ENCODE measurements around the gene GPR89B. TPM values are rescaled to one million over a fixed set of nuclear protein-coding genes. Genes with fewer than 3 reads are reported as not detected.
"Not testable (repeated sequence)": the region's sequence is repeated elsewhere in the genome, so short reads cannot be mapped to it uniquely, and the experiment has no call there.

Gene GPR89B
- total and polyA plus RNA-seq, 7 donors, result 0.60 to 26.3 (median 9.9) TPM

GRCh38 chr1:147913362-147913942, 14.8 kb upstream of the GPR89B start:
- no peak for DNase-seq

GRCh38 chr1:147919896-147920295, 8.3 kb upstream of the GPR89B start:
- H3K9me3 ChIP-seq, result no peaks in the 10 kb centered on the region
- TF ChIP-seq CTCF (IDR thresholded peaks at IDR 0.05) (no peak), POLR2A (IDR thresholded peaks at IDR 0.05) (no peak), POLR2AphosphoS5 (IDR thresholded peaks at IDR 0.05) (no peak), EP300 (IDR thresholded peaks at IDR 0.05) (no peak)
- no peaks in the 10 kb centered on the region for H3K4me1 ChIP-seq
- no peak for DNase-seq
- no peaks in the 10 kb centered on the region for H3K36me3 ChIP-seq
- intact Hi-C loops (cut with DNase I), result no loop called here
- H3K27me3 ChIP-seq, result no peaks in the 10 kb centered on the region
- H3K4me3 ChIP-seq, result no peak overlapping the region
- no peak overlapping the region for H3K27ac ChIP-seq
- WGBS, 2 donors, result 93 to 94% methylated on average over 6 of the region's 6 CpGs

More at GRCh38 chr1:147913362-147913942, 14.8 kb upstream of the GPR89B start:
- intact Hi-C loops (cut with DNase I), result no loop called here
- no peaks in the 10 kb centered on the region for H3K36me3 ChIP-seq
- no peaks in the 10 kb centered on the region for H3K9me3 ChIP-seq
- H3K27ac ChIP-seq, result no peak overlapping the region
- H3K4me1 ChIP-seq, result no peaks in the 10 kb centered on the region
- WGBS, 2 donors, result 92 to 93% methylated on average over 7 of the region's 7 CpGs
- TF ChIP-seq CTCF (IDR thresholded peaks at IDR 0.05), result no peak
- TF ChIP-seq POLR2AphosphoS5 (IDR thresholded peaks at IDR 0.05), result no peak
- TF ChIP-seq EP300 (IDR thresholded peaks at IDR 0.05), result no peak
- no peak for TF ChIP-seq POLR2A (IDR thresholded peaks at IDR 0.05)
- H3K27me3 ChIP-seq, result no peaks in the 10 kb centered on the region
- no peak overlapping the region for H3K4me3 ChIP-seq

GRCh38 chr1:147924813-147925212, 3.4 kb upstream of the GPR89B start:
- intact Hi-C loops (cut with DNase I), result no loop called here
- DNase-seq, result no peak
- no peaks in the 10 kb centered on the region for H3K27me3 ChIP-seq
- no peak overlapping the region for H3K4me3 ChIP-seq
- WGBS, 2 donors, result 93 to 94% methylated on average over 1 of the region's 1 CpG
- no peak for TF ChIP-seq POLR2A (IDR thresholded peaks at IDR 0.05)
- TF ChIP-seq EP300 (IDR thresholded peaks at IDR 0.05), result no peak
- TF ChIP-seq CTCF (IDR thresholded peaks at IDR 0.05), result no peak
- TF ChIP-seq POLR2AphosphoS5 (IDR thresholded peaks at IDR 0.05), result no peak
- no peak overlapping the region for H3K27ac ChIP-seq
- H3K4me1 ChIP-seq, result peaks cover 0 to 5% (median 2%) of the 10 kb centered on the region in 4 donors
- no peaks in the 10 kb centered on the region for H3K9me3 ChIP-seq
- no peaks in the 10 kb centered on the region for H3K36me3 ChIP-seq

GRCh38 chr1:147927215-147927614, 1.0 kb upstream of the GPR89B start:
- H3K27ac ChIP-seq; DNase-seq; H3K9me3 ChIP-seq; intact Hi-C loops (cut with DNase I); H3K27me3 ChIP-seq; H3K4me3 ChIP-seq; H3K36me3 ChIP-seq; H3K4me1 ChIP-seq: not testable (repeated sequence)
- WGBS, 2 donors, result 92% methylated on average over 4 of the region's 6 CpGs

- H3K4me3 ChIP-seq; H3K4me1 ChIP-seq; DNase-seq; H3K9me3 ChIP-seq; intact Hi-C loops (cut with DNase I); H3K27me3 ChIP-seq; H3K27ac ChIP-seq; H3K36me3 ChIP-seq: not testable (repeated sequence)
- whole genome bisulfite sequencing, 2 donors, result 67 to 93% methylated on average over 3 to 4 of the region's 10 CpGs
Measured at GRCh38 chr1:147927689-147928088, 531 bp upstream of the GPR89B start.

GRCh38 chr1:147931137-147931536, 2.9 kb downstream of the GPR89B start:
- 61 to 87% methylated on average over 2 of the region's 2 CpGs for WGBS, 2 donors
- H3K27ac ChIP-seq; H3K4me1 ChIP-seq; intact Hi-C loops (cut with DNase I); H3K9me3 ChIP-seq; H3K27me3 ChIP-seq; DNase-seq; H3K4me3 ChIP-seq; H3K36me3 ChIP-seq: not testable (repeated sequence)

- H3K4me3 ChIP-seq; H3K27me3 ChIP-seq; H3K4me1 ChIP-seq; H3K36me3 ChIP-seq; H3K27ac ChIP-seq; intact Hi-C loops (cut with DNase I); H3K9me3 ChIP-seq; DNase-seq: not testable (repeated sequence)
- WGBS, 2 donors, result 89 to 92% methylated on average over 3 of the region's 3 CpGs
Measured at GRCh38 chr1:147935296-147935695, 7.1 kb downstream of the GPR89B start.

GRCh38 chr1:147940456-147940855, 12.2 kb downstream of the GPR89B start:
- 75 to 78% methylated on average over 2 of the region's 2 CpGs for WGBS, 2 donors
- H3K27me3 ChIP-seq; H3K36me3 ChIP-seq; H3K4me1 ChIP-seq; H3K27ac ChIP-seq; DNase-seq; H3K9me3 ChIP-seq; H3K4me3 ChIP-seq; intact Hi-C loops (cut with DNase I): not testable (repeated sequence)

- intact Hi-C loops (cut with DNase I); H3K27ac ChIP-seq: not testable (repeated sequence)
- WGBS, 2 donors, result no CpG with 5 or more reads among the region's 1 CpG
Measured at GRCh38 chr1:147942563-147942962, 14.3 kb downstream of the GPR89B start.

GRCh38 chr1:147949517-147949916, 21.3 kb downstream of the GPR89B start:
- H3K27me3 ChIP-seq; H3K4me3 ChIP-seq; H3K4me1 ChIP-seq; H3K9me3 ChIP-seq; H3K36me3 ChIP-seq; H3K27ac ChIP-seq; intact Hi-C loops (cut with DNase I); DNase-seq: not testable (repeated sequence)
- WGBS, 2 donors, result 98% methylated on average over 33 to 35 of the region's 35 CpGs

More at GRCh38 chr1:147942563-147942962, 14.3 kb downstream of the GPR89B start:
- H3K4me3 ChIP-seq, H3K36me3 ChIP-seq, H3K4me1 ChIP-seq, H3K27me3 ChIP-seq, DNase-seq, H3K9me3 ChIP-seq: not testable (repeated sequence)
